GM11168 (cell line): ENCODE measurements around the gene STX3.

Source experiments
- in situ Hi-C: fragments of 300-500 bp; cut with MboI; formaldehyde crosslinking; loops from one replicate; pipeline ENCODE4 v1.12.0; 2022; ENCODE audit warnings: low sequenced_read_pairs; ENCODE audit not compliant: unreplicated experiment

Gene STX3

GRCh38 chr11:59756558-59756840, 1.3 kb downstream of the STX3 start:
- in situ Hi-C loops = loop anchor here (5.0 kb wide), 1 partner anchor 46 kb away; no protein-coding TSS in a partner anchor

- in situ Hi-C loops = loop anchor here (5.0 kb wide), 1 partner anchor 45 kb away; no protein-coding TSS in a partner anchor
Observed at GRCh38 chr11:59756845-59757244, 1.7 kb downstream of the STX3 start.

- in situ Hi-C loops = loop anchor here (5.0 kb wide), 1 partner anchor 44 kb away; no protein-coding TSS in a partner anchor
Observed at GRCh38 chr11:59758401-59759037, 3.3 kb downstream of the STX3 start.

- in situ Hi-C loops = loop anchor here (5.0 kb wide), 1 partner anchor 42 kb away; no protein-coding TSS in a partner anchor
Observed at GRCh38 chr11:59759900-59760299, 4.7 kb downstream of the STX3 start.

GRCh38 chr11:59760771-59761170, 5.6 kb downstream of the STX3 start:
- in situ Hi-C loops = no loop called here

- in situ Hi-C loops = no loop called here
Observed at GRCh38 chr11:59761993-59762392, 6.8 kb downstream of the STX3 start.

- in situ Hi-C loops = no loop called here
Observed at GRCh38 chr11:59765068-59765735, 10.0 kb downstream of the STX3 start.

- in situ Hi-C loops = no loop called here
Observed at GRCh38 chr11:59766542-59767224, 11.5 kb downstream of the STX3 start.

- in situ Hi-C loops = no loop called here
Observed at GRCh38 chr11:59767225-59767611, 12.0 kb downstream of the STX3 start.

- in situ Hi-C loops = no loop called here
Observed at GRCh38 chr11:59769111-59769510, 13.9 kb downstream of the STX3 start.

- in situ Hi-C loops = no loop called here
Observed at GRCh38 chr11:59769828-59770227, 14.7 kb downstream of the STX3 start.

- in situ Hi-C loops = no loop called here
Observed at GRCh38 chr11:59770319-59770718, 15.1 kb downstream of the STX3 start.

- in situ Hi-C loops = no loop called here
Observed at GRCh38 chr11:59770869-59771268, 15.7 kb downstream of the STX3 start.

- in situ Hi-C loops = no loop called here
Observed at GRCh38 chr11:59771605-59772004, 16.4 kb downstream of the STX3 start.

GRCh38 chr11:59773083-59773440, 17.9 kb downstream of the STX3 start:
- in situ Hi-C loops = no loop called here

GRCh38 chr11:59776210-59777066, 21.3 kb downstream of the STX3 start:
- in situ Hi-C loops = no loop called here

- in situ Hi-C loops = no loop called here
Observed at GRCh38 chr11:59777104-59777503, 21.9 kb downstream of the STX3 start.

GRCh38 chr11:59778122-59778521, 22.9 kb downstream of the STX3 start:
- in situ Hi-C loops = no loop called here

- in situ Hi-C loops = no loop called here
Observed at GRCh38 chr11:59779487-59779886, 24.3 kb downstream of the STX3 start.

GRCh38 chr11:59782080-59782479, 26.9 kb downstream of the STX3 start:
- in situ Hi-C loops = no loop called here

- in situ Hi-C loops = no loop called here
Observed at GRCh38 chr11:59783632-59784090, 28.5 kb downstream of the STX3 start.
